GM12892 (cell line): Measurements from ENCODE around the gene STARD13.
A peak's percentile ranks its signal among the peaks of the same experiment; 100 is the strongest.

Experiments used
- DNase-seq: peaks from one replicate; pipeline ENCODE4 v3.0.0; 2011; ENCODE audit not compliant: insufficient read length
- FAIRE-seq: peaks from 2 replicates; lab custom pipeline; 2011; peaks lifted over from hg19 to GRCh38; lab: Jason Lieb, UNC
- POLR2A ChIP-seq: IDR thresholded peaks from 2 replicates; pipeline ENCODE4 v1.6.1; 2011; ENCODE audit warnings: low read depth, low read length, control low read depth
- POLR2AphosphoS5 ChIP-seq: IDR thresholded peaks from 2 replicates; pipeline ENCODE4 v1.6.1; 2011; ENCODE audit warnings: low read depth, low read length, control low read depth
- TAF1 ChIP-seq: IDR thresholded peaks from 2 replicates; pipeline ENCODE4 v1.6.1; 2011; ENCODE audit warnings: low read depth, mild to moderate bottlenecking, control low read depth, low read length, borderline replicate concordance

The STARD13 gene

GRCh38 chr13:33083054-33083453 is 202.5 kb downstream of the STARD13 start:
- no peak for TF ChIP-seq POLR2A
- TF ChIP-seq POLR2AphosphoS5 = no peak
- no peak for TF ChIP-seq TAF1
- DNase-seq = no peak
- FAIRE-seq = no peak

GRCh38 chr13:33081666-33082065 is 203.9 kb downstream of the STARD13 start:
- no peak for DNase-seq
- FAIRE-seq = no peak

GRCh38 chr13:33080972-33081590 is 204.5 kb downstream of the STARD13 start:
- peak; percentile 50 for FAIRE-seq
- TF ChIP-seq POLR2A = no peak
- TF ChIP-seq POLR2AphosphoS5 = no peak
- no peak for TF ChIP-seq TAF1
- no peak for DNase-seq

More at GRCh38 chr13:33081666-33082065, 203.9 kb downstream of the STARD13 start:
- TF ChIP-seq POLR2A (no peak), POLR2AphosphoS5 (no peak), TAF1 (no peak)

GRCh38 chr13:33079960-33080359 is 205.6 kb downstream of the STARD13 start:
- no peak for FAIRE-seq
- no peak for DNase-seq
- no peak for TF ChIP-seq POLR2A
- no peak for TF ChIP-seq TAF1
- no peak for TF ChIP-seq POLR2AphosphoS5

GRCh38 chr13:33078263-33078662 is 207.3 kb downstream of the STARD13 start:
- peak; percentile 42 for FAIRE-seq

GRCh38 chr13:33076001-33076992 is 209.3 kb downstream of the STARD13 start:
- TF ChIP-seq POLR2A = no peak
- TF ChIP-seq TAF1 = no peak
- TF ChIP-seq POLR2AphosphoS5 = no peak
- FAIRE-seq (no peak), DNase-seq (no peak)

More at GRCh38 chr13:33078263-33078662, 207.3 kb downstream of the STARD13 start:
- no peak for TF ChIP-seq POLR2A
- TF ChIP-seq POLR2AphosphoS5 = no peak
- no peak for TF ChIP-seq TAF1
- DNase-seq = no peak

- TF ChIP-seq POLR2A (no peak), POLR2AphosphoS5 (no peak), TAF1 (no peak)
- DNase-seq (no peak), FAIRE-seq (no peak)
Measured at GRCh38 chr13:33073338-33073737, 212.2 kb downstream of the STARD13 start.

- no peak for FAIRE-seq
- TF ChIP-seq TAF1 (no peak), POLR2A (no peak), POLR2AphosphoS5 (no peak)
- no peak for DNase-seq
Measured at GRCh38 chr13:33072759-33073158, 212.8 kb downstream of the STARD13 start.

- FAIRE-seq = no peak
- TF ChIP-seq POLR2AphosphoS5 (no peak), TAF1 (no peak), POLR2A (no peak)
- DNase-seq = no peak
Measured at GRCh38 chr13:33072282-33072681, 213.3 kb downstream of the STARD13 start.

GRCh38 chr13:33070713-33071112 is 214.8 kb downstream of the STARD13 start:
- no peak for TF ChIP-seq POLR2AphosphoS5
- TF ChIP-seq TAF1 = no peak
- no peak for TF ChIP-seq POLR2A
- FAIRE-seq (no peak), DNase-seq (no peak)

- FAIRE-seq (no peak), DNase-seq (no peak)
- TF ChIP-seq POLR2A (no peak), POLR2AphosphoS5 (no peak), TAF1 (no peak)
Measured at GRCh38 chr13:33069365-33069764, 216.2 kb downstream of the STARD13 start.

GRCh38 chr13:33066329-33066728 is 219.2 kb downstream of the STARD13 start:
- TF ChIP-seq POLR2A (no peak), TAF1 (no peak), POLR2AphosphoS5 (no peak)
- FAIRE-seq = no peak
- DNase-seq = no peak

GRCh38 chr13:33060815-33061214 is 224.7 kb downstream of the STARD13 start:
- no peak for TF ChIP-seq POLR2A
- no peak for TF ChIP-seq TAF1
- TF ChIP-seq POLR2AphosphoS5 = no peak
- DNase-seq (no peak), FAIRE-seq (no peak)
